KG1 (cell line): ENCODE results near the gene APBB1.

ENCODE experiments used
- DNase-seq: peaks from one replicate; lab custom pipeline; 2025; lab: John Stamatoyannopoulos, UW

Gene APBB1

GRCh38 chr11:6351782-6352382 lies 67.0 kb downstream of the APBB1 start:
- no peak for DNase-seq

DNA sequence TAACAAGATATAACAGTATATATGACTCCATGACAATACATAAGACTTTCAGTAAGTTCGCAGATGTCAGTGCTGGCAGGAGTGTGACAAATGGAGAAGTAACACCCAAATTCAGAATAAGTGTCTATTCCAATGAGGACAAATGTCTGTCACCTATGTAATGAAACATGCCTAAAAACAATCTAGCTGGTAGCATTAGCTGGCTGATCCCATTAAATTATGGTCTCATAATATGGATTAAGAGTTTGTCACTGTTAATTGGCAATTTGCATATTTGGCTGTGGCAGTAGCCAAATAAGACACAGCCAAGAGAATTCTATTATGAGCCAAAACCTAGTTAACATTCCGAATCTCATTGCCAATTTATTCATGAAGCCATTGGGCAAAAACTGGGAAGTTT lies 68.4 kb downstream of the APBB1 start:
- DNase-seq = no peak

GRCh38 chr11:6350043-6350442 lies 68.9 kb downstream of the APBB1 start:
- DNase-seq = no peak

GRCh38 chr11:6345366-6345765 lies 73.5 kb downstream of the APBB1 start:
- DNase-seq = no peak
